Lower leg skin (tissue), 3 donors: ENCODE data around the gene NRXN3.

Experiments used
- CTCF ChIP-seq, 3 donors: fragments of 450-650 bp; IDR thresholded peaks; one replicate each; pipeline ENCODE4 v1.5.1; 2016; ENCODE audit warnings: antibody characterized with exemption in 3 of 3, mild to moderate bottlenecking in 3 of 3, moderate library complexity in 2 of 3
- POLR2A ChIP-seq, 2 donors: fragments of 450-650 bp; IDR thresholded peaks; one replicate each; pipeline ENCODE4 v1.6.1; 2016 to 2017; ENCODE audit warnings: antibody characterized with exemption in 2 of 2, mild to moderate bottlenecking in 1 of 2, moderate library complexity in 1 of 2

- TF ChIP-seq CTCF (IDR thresholded peaks at IDR 0.05) (no peak), POLR2A (IDR thresholded peaks at IDR 0.05) (no peak)
Measured at GRCh38 chr14:79487632-79488031, 1317.5 kb downstream of the NRXN3 start.
